ENCODE data around the gene EXOC3L4.

The EXOC3L4 gene

DNA sequence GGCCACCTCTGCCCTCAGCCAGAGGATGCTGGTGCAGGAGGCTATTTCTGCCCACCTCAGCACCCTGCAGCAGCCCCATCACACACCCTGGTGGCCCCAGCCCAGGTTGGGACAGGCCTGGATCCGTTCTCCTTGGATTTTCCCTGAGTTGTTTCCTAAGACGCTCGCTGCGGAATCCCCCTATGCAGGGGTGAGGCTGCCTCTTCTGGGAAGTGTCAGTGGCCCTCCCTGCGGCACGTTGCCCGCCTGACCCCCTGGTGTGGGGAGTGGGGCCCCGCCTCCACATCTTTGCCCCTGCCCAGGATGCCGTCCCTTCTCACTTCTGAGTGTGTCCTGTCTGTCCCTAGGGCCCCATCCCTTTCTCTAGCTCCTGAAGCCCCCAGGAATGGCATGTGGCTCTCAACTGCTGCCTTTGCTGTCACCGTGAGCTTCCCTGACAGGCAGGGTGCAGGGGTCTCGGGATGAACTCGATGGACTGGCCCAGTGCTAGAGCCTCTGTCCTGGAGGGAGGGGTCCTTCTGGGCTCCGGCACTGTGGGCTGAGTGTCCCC is 594 bp upstream of the EXOC3L4 start:
- Histone ChIP-seq H3K9ac (ENCODE audit: low read length in 2 of 2) (no peak overlapping the region), H3K27ac (ENCODE audit: low read length) (no peak overlapping the region), H3K9me3 (ENCODE audit: control insufficient read depth in 2 of 2, low read length in 2 of 2) (no peaks in the 10 kb centered on the region), H3K4me1 (ENCODE audit: control insufficient read depth, insufficient read depth, low read length) (peaks cover 16% of the 10 kb centered on the region), H3K4me3 (ENCODE audit: low read length in 2 of 2) (no peak overlapping the region), H3K36me3 (ENCODE audit: control insufficient read depth in 2 of 2, insufficient read depth in 2 of 2, low read length in 2 of 2) (no peaks in the 10 kb centered on the region), H3K27me3 (ENCODE audit: control insufficient read depth in 1 of 2, insufficient read depth in 2 of 2, low read length in 2 of 2) (peaks cover 0 to 6% of the 10 kb centered on the region in 2 donors)

GRCh38 chr14:103095210-103095778 is 769 bp downstream of the EXOC3L4 start:
- Histone ChIP-seq H3K27me3 (ENCODE audit: control insufficient read depth in 1 of 2, insufficient read depth in 2 of 2, low read length in 2 of 2) (peaks cover 3 to 11% of the 10 kb centered on the region in 2 donors), H3K9me3 (ENCODE audit: control insufficient read depth in 2 of 2, low read length in 2 of 2) (no peaks in the 10 kb centered on the region), H3K4me1 (ENCODE audit: control insufficient read depth, insufficient read depth, low read length) (peaks cover 20% of the 10 kb centered on the region), H3K9ac (ENCODE audit: low read length in 2 of 2) (no peak overlapping the region), H3K36me3 (ENCODE audit: control insufficient read depth in 2 of 2, insufficient read depth in 2 of 2, low read length in 2 of 2) (no peaks in the 10 kb centered on the region), H3K27ac (ENCODE audit: low read length) (peak overlapping the region; percentile 24), H3K4me3 (ENCODE audit: low read length in 2 of 2) (peak overlapping the region in 1 of 2 donors; percentile 58)

- Histone ChIP-seq H3K4me3 (ENCODE audit: low read length in 2 of 2) (no peak overlapping the region), H3K9ac (ENCODE audit: low read length in 2 of 2) (no peak overlapping the region), H3K9me3 (ENCODE audit: control insufficient read depth in 2 of 2, low read length in 2 of 2) (no peaks in the 10 kb centered on the region), H3K27ac (ENCODE audit: low read length) (no peak overlapping the region), H3K36me3 (ENCODE audit: control insufficient read depth in 2 of 2, insufficient read depth in 2 of 2, low read length in 2 of 2) (no peaks in the 10 kb centered on the region), H3K27me3 (ENCODE audit: control insufficient read depth in 1 of 2, insufficient read depth in 2 of 2, low read length in 2 of 2) (peaks cover 7 to 8% of the 10 kb centered on the region in 2 donors), H3K4me1 (ENCODE audit: control insufficient read depth, insufficient read depth, low read length) (peaks cover 14% of the 10 kb centered on the region)
These were observed 1.9 kb downstream of the EXOC3L4 start for GRCh38 chr14:103096387-103096786.

DNA sequence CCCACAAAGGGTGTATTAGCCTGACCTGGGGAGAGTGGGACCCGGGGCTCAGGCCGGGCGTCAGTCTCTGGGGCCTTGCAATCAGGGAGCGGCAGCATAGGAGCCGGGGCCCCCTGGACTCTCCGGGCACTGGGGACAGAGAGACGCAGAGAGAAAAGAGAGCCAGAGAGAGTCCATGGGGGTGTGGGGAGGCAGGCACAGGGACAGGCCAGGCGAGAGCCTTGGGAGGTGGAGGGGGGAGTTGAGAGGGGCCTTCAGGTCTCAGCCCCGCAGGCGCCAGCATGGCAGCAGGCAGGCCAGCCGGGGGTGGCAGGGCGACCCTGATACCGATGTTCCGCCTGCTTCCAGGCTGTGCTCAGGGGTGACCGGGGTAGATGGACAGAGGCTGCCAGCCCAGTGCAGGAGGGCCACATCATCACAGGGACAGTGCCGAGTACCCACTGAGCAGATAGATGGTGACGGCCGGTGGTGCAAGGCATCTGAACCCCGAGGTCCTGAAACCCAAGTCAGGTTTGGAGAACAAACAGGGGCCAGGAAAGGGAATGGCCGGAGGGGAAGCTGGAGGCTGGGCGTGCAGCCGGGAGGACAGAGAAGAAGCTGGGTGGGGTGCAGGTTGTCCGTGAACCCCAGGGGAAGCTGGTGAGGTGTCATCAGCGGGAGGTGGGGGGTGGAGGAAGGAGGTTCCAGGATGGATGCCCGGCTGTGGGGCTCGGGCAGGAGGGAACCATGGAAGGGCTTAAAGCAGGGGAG is 2.9 kb downstream of the EXOC3L4 start:
- H3K36me3 ChIP-seq (ENCODE audit: control insufficient read depth in 2 of 2, insufficient read depth in 2 of 2, low read length in 2 of 2): no peaks in the 10 kb centered on the region
- H3K4me1 ChIP-seq (ENCODE audit: control insufficient read depth, insufficient read depth, low read length): peaks cover 13% of the 10 kb centered on the region
- no peak overlapping the region for H3K27ac ChIP-seq (ENCODE audit: low read length)
- peaks cover 12 to 16% of the 10 kb centered on the region in 2 donors for H3K27me3 ChIP-seq (ENCODE audit: control insufficient read depth in 1 of 2, insufficient read depth in 2 of 2, low read length in 2 of 2)
- no peak overlapping the region for H3K4me3 ChIP-seq (ENCODE audit: low read length in 2 of 2)
- no peaks in the 10 kb centered on the region for H3K9me3 ChIP-seq (ENCODE audit: control insufficient read depth in 2 of 2, low read length in 2 of 2)
- H3K9ac ChIP-seq (ENCODE audit: low read length in 2 of 2): no peak overlapping the region

DNA sequence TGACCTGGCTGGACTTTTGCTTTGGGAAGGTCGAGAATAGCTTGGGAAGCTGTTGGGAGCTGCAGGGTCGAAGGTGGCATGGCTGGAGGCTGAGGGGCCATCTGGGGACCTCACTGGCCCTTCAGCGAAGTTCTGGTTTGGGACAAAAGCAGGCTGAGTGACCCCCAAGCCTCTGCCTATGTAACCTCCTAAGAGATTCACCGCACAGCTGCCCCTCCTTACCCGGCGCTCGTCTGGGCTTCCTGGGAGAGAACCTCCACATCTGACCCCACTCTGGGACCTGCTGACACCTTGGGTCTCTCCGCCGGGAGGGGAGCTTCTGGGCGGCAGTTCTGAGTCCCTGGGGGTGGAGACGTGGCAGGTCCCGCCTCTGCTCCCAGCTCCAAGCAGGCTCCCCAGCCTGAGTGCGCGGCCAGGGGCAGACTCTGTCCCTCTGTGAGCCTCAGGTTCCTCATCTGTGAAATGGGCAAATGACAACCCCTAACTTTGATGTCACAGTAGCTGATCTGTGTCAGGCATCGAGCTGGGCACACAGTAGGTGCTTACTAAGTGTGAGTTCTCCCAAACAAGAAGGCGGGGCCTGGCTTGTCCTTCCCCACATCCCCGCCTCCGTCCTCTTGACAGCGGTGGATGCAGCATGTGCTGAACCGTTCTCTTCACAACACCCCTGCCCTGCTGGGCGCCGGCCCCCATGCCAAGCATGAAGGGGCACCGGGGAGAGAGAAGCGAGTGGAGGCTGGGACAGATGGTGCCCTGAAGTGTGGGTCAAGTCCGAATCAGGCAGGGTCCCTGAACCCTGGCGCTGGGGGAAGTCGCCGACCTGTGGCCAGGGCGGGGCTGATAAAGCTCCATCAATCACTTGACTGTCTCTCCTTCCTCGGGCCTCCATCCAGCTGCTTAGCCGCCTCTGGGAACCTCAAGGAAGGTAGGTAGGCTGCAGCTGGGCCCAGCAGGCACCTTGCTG is 3.8 kb downstream of the EXOC3L4 start:
- Histone ChIP-seq H3K36me3 (ENCODE audit: control insufficient read depth in 2 of 2, insufficient read depth in 2 of 2, low read length in 2 of 2) (no peaks in the 10 kb centered on the region), H3K27me3 (ENCODE audit: control insufficient read depth in 1 of 2, insufficient read depth in 2 of 2, low read length in 2 of 2) (peaks cover 16 to 23% of the 10 kb centered on the region in 2 donors), H3K4me1 (ENCODE audit: control insufficient read depth, insufficient read depth, low read length) (peaks cover 17% of the 10 kb centered on the region), H3K9ac (ENCODE audit: low read length in 2 of 2) (no peak overlapping the region), H3K9me3 (ENCODE audit: control insufficient read depth in 2 of 2, low read length in 2 of 2) (no peaks in the 10 kb centered on the region), H3K4me3 (ENCODE audit: low read length in 2 of 2) (no peak overlapping the region), H3K27ac (ENCODE audit: low read length) (no peak overlapping the region)

DNA sequence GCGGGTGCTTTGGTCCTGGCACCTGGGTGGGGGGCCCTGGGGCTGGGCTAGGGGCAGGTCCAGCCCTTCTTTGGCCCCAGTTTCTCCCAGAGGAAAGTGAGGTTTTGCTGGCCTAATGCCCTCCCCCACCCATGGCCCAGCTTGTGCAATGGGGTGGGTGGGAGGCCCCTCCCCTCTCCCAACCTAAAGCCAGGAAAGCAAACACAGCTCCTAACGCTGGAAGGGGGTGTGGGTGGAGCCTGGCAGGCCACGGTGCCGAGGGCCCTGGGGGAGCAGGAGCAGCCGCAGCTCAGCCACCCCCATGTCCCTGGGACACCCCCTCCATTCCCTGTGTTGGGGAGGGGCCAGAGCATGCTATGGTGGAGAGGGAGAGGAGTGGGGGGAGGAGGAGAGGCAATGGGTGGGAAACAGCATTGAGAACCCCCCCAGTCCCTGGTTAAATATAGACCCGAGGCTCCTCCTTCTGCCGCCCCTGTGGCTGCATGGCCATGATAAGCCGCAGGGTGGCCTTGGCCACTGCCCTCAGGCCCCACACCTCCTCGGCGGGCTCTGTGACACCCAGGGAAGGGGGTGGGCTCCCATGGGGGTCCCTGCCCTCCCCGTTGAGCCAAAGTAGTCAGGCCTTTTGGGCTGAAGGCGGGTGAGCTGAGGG is 4.7 kb downstream of the EXOC3L4 start:
- no peak overlapping the region for H3K4me3 ChIP-seq (ENCODE audit: low read length in 2 of 2)
- H3K9me3 ChIP-seq (ENCODE audit: control insufficient read depth in 2 of 2, low read length in 2 of 2): no peaks in the 10 kb centered on the region
- no peaks in the 10 kb centered on the region for H3K36me3 ChIP-seq (ENCODE audit: control insufficient read depth in 2 of 2, insufficient read depth in 2 of 2, low read length in 2 of 2)
- no peak overlapping the region for H3K27ac ChIP-seq (ENCODE audit: low read length)
- peaks cover 20% of the 10 kb centered on the region for H3K4me1 ChIP-seq (ENCODE audit: control insufficient read depth, insufficient read depth, low read length)
- no peak overlapping the region for H3K9ac ChIP-seq (ENCODE audit: low read length in 2 of 2)
- H3K27me3 ChIP-seq (ENCODE audit: control insufficient read depth in 1 of 2, insufficient read depth in 2 of 2, low read length in 2 of 2): peaks cover 23 to 32% of the 10 kb centered on the region in 2 donors

GRCh38 chr14:103099733-103100280 is 5.3 kb downstream of the EXOC3L4 start:
- Histone ChIP-seq H3K27me3 (ENCODE audit: control insufficient read depth in 1 of 2, insufficient read depth in 2 of 2, low read length in 2 of 2) (peaks cover 29 to 38% of the 10 kb centered on the region in 2 donors), H3K4me1 (ENCODE audit: control insufficient read depth, insufficient read depth, low read length) (peaks cover 25% of the 10 kb centered on the region), H3K9me3 (ENCODE audit: control insufficient read depth in 2 of 2, low read length in 2 of 2) (no peaks in the 10 kb centered on the region), H3K9ac (ENCODE audit: low read length in 2 of 2) (no peak overlapping the region), H3K27ac (ENCODE audit: low read length) (no peak overlapping the region), H3K4me3 (ENCODE audit: low read length in 2 of 2) (no peak overlapping the region), H3K36me3 (ENCODE audit: control insufficient read depth in 2 of 2, insufficient read depth in 2 of 2, low read length in 2 of 2) (no peaks in the 10 kb centered on the region)

- Histone ChIP-seq H3K27ac (ENCODE audit: low read length) (no peak overlapping the region), H3K9ac (ENCODE audit: low read length in 2 of 2) (no peak overlapping the region), H3K4me3 (ENCODE audit: low read length in 2 of 2) (no peak overlapping the region), H3K27me3 (ENCODE audit: control insufficient read depth in 1 of 2, insufficient read depth in 2 of 2, low read length in 2 of 2) (peaks cover 29 to 39% of the 10 kb centered on the region in 2 donors), H3K9me3 (ENCODE audit: control insufficient read depth in 2 of 2, low read length in 2 of 2) (no peaks in the 10 kb centered on the region), H3K4me1 (ENCODE audit: control insufficient read depth, insufficient read depth, low read length) (peaks cover 32% of the 10 kb centered on the region), H3K36me3 (ENCODE audit: control insufficient read depth in 2 of 2, insufficient read depth in 2 of 2, low read length in 2 of 2) (no peaks in the 10 kb centered on the region)
These were observed 6.0 kb downstream of the EXOC3L4 start for GRCh38 chr14:103100281-103101121.

DNA sequence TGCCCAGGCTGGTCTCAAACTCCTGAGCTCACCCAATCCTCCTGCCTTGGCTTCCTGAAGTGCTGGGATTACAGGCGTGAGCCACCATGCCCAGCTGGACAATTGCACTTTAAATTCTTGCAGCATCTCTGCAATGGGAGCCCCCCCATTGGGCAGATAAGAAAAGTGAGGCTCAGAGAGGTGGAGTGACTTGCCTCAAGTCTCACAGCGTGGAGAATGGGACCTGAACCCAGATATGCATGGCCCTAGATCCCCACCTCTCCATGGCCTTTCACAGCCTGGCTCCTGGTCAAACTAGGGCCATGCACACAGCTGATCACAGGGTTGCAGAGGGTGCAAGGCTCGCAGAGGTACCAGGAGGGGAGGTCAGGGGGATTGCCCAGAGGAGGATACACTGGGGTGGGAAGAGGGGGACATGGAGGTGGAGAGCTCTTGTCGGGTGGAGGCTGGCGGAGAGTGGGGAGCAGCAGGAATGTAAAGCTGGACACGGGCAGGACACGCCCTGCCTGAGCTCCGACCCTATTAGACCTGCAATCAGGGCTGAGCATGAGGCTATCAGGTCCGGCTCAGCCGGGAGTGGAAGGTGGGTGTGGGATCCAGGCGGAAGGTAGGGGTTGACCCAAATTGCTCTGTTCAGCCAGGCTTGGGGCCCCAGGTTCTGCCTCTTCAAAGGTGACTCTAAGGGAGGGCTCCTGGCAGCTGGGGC is 6.9 kb downstream of the EXOC3L4 start:
- peaks cover 35 to 39% of the 10 kb centered on the region in 2 donors for H3K27me3 ChIP-seq (ENCODE audit: control insufficient read depth in 1 of 2, insufficient read depth in 2 of 2, low read length in 2 of 2)
- H3K9me3 ChIP-seq (ENCODE audit: control insufficient read depth in 2 of 2, low read length in 2 of 2): no peaks in the 10 kb centered on the region
- peaks cover 33% of the 10 kb centered on the region for H3K4me1 ChIP-seq (ENCODE audit: control insufficient read depth, insufficient read depth, low read length)
- H3K4me3 ChIP-seq (ENCODE audit: low read length in 2 of 2): no peak overlapping the region
- H3K27ac ChIP-seq (ENCODE audit: low read length): no peak overlapping the region
- H3K36me3 ChIP-seq (ENCODE audit: control insufficient read depth in 2 of 2, insufficient read depth in 2 of 2, low read length in 2 of 2): no peaks in the 10 kb centered on the region
- H3K9ac ChIP-seq (ENCODE audit: low read length in 2 of 2): no peak overlapping the region

Data from stomach smooth muscle (tissue), 2 donors.